ENCODE data around the gene HTR3A.
"Not testable (repeated sequence)": the region's sequence is repeated elsewhere in the genome, so short reads cannot be mapped to it uniquely, and the experiment has no call there.

The HTR3A gene

DNA sequence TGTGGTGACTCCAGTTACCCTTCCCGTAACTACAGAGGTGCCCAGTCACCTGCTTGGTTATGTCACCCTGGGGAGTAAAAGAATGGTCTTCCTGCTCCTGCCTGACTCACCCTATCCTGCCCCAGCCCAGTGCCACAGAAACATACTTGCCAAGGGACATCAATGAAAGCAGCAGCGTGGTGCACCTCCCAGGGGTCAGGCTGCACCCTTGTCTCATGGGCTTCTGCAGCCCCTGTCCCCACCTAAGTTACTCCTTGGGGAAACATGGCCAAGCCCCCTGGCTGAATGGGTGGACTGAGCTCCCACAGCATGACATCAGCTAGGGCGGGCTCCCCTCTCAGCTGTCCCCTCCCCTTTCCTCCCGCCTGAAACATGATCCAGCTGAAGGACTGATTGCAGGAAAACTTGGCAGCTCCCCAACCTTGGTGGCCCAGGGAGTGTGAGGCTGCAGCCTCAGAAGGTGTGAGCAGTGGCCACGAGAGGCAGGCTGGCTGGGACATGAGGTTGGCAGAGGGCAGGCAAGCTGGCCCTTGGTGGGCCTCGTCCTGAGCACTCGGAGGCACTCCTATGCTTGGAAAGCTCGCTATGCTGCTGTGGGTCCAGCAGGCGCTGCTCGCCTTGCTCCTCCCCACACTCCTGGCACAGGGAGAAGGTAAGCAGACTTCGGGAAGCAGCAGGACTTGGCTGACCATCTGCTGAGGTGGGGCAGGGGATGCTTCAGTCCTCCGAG lies at the start of gene HTR3A:
HTR3A (plus strand) TSS at position 368 of the 730 bp plus-strand sequence; CDS start at position 586, 218 bp downstream.
- DNase-seq (ENCODE audit: low spot score) = peak; percentile 78

DNA sequence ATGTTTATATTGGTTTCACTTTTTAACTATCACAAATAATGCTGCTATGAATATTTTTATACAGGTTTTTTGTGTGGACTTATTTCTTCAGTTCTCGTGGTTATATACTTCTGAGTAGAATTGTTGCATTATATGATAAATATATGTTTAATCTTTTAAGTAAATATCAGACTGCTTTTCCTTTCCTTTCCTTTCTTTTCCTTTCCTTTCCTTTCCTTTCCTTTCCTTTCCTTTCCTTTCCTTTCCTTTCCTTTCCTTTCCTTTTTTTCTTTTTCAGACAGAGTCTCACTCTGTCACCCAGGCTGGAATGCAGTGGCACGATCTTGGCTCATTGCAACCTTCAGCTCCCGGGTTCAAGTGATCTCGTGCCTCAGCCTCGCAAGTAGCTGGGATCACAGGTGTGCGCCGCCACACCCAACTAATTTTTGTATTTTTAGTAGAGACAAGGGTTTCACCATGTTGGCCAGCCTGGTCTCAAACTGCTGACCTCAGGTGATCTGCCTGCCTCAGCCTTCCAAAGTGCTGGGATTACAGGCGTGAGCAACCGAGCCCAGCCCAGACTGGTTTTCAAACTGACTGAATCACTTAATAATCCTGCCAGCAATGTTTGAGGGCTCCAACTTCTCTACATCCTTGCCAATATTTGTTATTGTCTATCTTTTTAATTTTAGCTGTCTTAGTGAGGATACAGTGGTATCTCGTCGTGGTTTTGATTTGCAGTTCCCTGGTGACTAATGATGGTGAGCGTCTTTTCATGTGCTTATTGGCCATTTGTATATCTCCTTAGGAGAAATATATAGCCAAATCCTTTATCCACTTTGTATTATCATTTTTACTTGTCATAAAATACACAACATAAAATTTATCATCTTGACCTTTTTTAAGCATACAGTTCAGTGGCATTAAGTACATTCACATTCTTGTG lies 48.4 kb upstream of the HTR3A start:
- no peak for DNase-seq (ENCODE audit: low spot score)

DNA sequence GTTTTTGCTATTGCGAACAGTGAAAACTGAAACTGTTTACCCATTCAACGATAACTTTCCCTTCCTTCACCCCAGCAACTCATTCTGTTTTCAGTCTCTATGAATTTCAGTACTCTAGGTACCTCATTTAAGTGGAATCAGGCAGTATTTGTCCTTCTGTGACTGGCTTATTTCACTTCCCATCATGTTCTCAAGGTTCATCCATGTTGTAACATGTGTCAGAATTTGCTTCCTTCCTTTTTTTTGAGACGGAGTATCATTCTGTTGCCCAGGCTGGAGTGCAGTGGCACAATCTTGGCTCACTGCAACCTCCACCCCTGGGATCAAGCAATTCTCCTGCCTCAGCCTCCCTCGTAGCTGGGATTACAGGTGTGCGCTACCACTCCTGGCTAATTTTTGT lies 46.6 kb upstream of the HTR3A start:
- DNase-seq (ENCODE audit: low spot score) = no peak

DNA sequence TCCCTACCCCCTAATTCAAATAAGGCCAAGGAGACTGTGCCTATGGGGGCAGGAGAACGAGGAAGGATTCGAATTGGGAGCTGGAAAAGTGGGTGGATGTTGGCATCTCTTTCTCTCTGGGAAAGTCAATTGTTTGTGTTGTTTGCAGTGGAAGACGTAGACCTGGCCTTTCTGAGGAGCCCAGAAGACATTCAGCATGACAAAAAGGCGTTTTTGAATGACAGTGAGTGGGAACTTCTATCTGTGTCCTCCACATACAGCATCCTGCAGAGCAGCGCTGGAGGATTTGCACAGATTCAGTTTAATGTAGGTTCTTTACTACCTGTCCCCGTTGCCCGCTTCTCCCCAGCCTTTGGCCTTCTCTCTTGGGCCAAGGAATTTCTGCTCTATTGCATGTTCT lies 42.1 kb upstream of the HTR3A start:
- peak; percentile 29 for DNase-seq (ENCODE audit: low spot score)

DNA sequence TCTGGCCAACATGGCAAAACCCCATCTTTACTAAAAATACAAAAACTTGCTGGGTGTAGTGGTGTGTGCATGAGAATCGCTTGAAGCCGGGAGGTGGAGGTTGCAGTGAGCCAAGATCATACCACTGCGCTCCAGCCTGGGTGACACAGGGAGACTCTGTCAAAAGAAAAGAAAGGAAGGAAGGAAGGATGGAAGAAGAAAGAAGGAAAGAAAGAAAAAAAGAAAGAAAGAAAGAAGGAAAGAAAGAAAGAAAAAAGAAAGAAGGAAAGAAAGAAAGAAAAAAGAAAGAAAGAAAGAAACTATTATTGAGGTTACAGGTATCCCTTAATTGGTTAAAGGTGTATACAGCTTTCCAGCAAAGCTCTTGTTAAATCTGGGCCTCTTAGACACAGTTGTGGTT lies 40.7 kb upstream of the HTR3A start:
- not testable (repeated sequence) for DNase-seq (ENCODE audit: low spot score)

DNA sequence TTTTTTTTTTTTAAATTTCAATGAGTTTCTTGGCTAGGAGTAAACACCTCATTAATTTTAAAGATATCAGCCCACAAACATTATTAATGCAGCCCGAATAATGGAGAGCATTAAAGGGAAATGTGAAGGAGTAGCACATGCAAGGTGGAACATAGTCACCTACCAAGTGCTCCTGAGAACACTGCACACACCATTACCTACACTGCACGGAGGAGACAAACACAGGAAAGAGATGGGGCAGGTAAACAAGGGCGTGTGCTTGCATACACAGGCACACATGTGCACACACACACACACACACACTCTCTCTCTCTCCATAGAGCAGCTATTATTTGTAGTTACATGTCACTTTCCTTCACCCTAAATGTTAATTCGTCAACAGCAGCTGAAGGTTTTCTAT lies 40.1 kb upstream of the HTR3A start:
- DNase-seq (ENCODE audit: low spot score) = no peak

DNA sequence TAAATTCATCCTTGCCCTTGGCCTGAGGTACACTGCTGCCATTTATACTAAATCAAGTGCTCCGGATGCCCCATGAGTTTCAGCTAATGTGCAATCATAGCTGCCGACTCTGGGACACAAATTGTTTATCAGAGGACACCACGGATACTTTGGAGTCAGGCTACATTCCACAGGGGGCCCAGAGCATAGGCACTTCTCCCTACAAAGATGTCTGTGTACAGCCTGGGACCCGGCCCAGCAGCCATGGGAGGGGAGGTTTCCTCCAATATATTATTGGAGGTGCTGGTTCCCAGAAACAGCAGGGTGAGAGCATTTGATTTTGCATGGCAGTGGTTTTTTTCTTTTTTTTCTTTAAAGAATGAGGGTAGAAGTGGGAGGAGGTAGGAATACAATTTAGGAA lies 39.0 kb upstream of the HTR3A start:
- no peak for DNase-seq (ENCODE audit: low spot score)

DNA sequence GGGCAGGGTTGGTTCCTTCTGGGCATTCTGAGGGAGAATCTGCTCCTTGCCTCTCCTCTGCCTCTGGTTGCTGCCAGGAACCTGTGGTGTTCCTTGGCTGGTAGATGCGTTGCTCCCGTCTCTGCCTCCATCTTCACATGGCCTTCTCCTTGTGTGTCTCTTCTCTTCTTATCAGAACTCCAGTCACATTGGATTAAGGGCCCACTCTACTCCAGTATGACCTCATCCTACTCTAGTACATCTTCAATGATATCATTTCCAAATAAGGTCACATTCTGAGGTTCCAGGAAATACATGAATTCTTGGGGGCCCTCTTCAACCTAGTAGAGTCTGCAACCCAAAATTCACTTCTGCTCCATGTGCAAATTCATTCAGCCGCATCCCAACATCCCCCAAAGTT lies 37.0 kb upstream of the HTR3A start:
- no peak for DNase-seq (ENCODE audit: low spot score)

DNA sequence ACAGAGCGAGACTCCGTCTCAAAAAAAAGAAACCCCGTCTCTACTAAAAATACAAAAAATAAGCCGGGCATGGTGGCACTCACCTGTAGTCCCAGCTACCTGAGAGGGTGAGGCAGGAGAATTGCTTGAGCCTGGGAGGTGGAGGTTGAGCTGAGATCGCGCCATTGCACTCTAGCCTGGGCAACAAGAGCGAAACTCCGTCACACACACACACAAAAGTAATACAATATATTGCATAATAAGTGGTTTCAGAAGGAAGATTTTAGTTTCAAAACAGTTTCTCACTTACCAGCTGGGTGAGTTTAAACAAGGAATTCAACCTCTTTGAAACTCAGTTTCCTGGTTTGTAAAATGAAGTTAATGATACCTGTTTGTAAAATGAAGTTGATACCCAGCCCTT lies 32.7 kb upstream of the HTR3A start:
- DNase-seq (ENCODE audit: low spot score) = no peak

DNA sequence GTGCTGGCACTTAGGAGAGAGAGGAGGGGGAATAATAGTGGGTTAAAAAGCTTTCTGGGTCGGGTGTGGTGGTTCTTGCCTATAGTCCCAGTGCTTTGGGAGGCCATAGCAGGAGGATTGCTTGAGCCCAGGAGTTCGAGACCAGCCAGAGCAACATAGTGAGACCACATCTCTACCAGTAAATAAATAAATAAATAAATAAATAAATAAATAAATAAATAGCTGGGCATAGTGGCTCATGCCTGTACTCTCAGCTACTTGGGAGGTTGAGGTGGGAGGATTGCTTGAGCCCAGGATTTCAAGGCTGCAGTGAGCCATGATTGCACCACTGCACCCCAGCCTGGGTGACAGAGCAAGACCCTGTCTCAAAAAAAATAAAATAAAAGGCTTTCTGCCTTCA lies 28.7 kb upstream of the HTR3A start:
- DNase-seq (ENCODE audit: low spot score) = not testable (repeated sequence)

DNA sequence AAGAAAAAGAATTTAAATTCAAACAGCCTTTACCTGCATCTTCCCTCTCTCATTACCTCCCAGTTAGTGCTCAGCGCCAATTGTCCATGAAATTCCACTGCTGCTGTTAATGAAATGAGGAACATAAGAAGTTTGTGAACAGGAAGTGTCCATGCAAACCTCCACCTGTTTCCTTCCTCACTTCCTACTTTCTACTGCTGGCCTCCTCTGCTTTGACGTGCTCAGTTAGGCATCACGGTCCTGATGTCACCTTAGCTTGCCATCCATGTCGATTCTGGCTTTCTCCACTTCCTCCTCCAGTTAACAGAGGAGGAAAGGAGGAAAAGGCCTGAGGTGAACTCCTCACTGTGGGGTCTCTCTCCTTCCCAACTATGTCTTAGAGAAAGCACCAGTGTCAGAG lies 26.9 kb upstream of the HTR3A start:
- no peak for DNase-seq (ENCODE audit: low spot score)

DNA sequence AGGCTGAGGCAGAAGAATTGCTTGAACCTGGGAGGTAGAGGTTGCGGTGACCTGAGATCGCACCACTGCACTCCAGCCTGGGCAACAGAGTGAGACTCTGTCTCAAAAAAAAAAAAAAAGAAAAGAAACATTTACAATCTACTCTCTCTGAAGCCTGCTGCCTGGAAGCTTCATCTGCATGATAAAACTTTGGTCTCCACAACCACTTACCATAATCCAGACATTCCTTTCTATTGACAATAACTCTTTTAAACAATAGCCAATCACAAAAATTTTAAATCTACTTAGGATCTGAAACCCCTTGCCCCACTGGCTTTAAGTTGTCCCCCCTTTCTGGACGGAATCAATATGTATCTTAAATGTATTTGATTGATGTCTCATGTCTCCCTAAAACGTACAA lies 25.0 kb upstream of the HTR3A start:
- no peak for DNase-seq (ENCODE audit: low spot score)

DNA sequence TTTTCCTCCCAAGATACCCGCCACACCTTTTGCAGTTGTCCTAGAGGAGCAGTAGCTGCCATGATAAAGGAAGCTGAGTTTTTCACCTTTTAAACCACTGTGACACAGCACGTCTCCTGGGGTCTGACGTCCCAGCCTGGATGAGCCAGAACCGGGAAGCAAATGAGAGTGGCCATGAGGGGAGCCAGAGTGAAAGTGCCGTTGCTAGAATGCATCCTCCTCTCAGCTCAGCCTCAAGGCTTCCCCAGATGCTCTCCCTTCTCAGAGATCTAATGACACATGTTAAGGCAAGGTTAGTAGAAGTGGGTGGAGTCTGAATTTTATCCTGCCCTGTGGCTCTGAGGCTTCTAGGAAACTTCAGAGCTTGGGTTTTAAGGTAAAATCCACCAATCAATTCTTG lies 23.4 kb upstream of the HTR3A start:
- no peak for DNase-seq (ENCODE audit: low spot score)

DNA sequence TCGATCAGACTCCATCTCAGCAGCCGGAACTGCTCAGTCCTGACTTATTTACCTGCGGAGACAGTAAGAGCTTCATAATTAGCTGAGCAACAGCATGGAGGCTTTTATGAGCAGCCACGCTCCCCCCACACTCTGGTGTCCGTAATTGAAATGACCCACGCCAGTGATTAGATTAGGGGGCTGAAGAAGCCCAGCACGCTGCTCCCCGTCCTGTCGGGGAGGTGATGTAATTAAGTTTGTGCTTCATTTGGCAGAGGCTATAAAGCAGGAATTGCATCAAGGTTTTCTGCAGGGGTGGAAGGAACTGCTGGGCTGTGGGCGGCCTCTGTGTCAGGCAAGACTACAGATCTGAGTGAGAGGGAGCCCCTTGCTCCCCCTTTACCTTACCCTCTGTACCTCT lies 22.8 kb upstream of the HTR3A start:
- DNase-seq (ENCODE audit: low spot score) = no peak

DNA sequence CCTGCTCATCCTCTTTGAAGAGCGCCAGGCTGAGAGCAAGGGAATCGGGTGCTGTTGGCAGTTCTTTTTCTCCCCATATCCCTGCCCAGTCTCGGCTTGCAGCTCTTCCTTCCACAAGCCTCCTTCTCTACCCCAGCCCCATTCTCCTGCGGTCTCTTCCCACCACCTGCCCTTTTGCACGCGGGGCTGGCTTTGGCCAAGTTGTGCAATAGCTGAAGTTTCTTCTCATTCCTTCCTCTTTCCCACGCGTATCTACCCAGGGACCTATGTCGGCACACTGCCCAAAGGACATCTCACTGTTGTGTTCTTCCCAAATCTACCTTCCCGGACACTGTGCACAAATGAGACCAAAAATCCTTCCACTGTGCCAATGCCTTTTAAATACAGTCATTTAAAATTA lies 22.3 kb upstream of the HTR3A start:
- DNase-seq (ENCODE audit: low spot score) = no peak

DNA sequence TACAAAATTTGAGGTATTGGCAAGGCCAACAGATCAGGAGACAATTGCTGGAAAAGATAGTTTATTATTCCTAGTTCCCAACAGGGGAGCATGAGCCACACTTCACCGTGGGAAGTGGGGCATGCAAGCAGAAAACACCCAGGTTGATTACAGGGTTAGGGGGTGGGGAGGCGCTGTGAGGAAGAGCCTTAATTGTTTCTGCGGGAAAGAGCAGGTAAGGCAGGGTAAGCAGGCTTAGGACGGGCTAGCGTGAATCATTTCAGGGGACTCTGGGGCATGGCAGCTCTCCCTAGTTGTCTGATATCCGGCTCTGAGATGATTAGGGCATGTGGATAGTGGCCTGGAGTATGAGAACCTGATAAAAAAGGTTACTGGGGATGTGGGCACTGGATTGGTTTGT lies 20.7 kb upstream of the HTR3A start:
- DNase-seq (ENCODE audit: low spot score) = no peak

DNA sequence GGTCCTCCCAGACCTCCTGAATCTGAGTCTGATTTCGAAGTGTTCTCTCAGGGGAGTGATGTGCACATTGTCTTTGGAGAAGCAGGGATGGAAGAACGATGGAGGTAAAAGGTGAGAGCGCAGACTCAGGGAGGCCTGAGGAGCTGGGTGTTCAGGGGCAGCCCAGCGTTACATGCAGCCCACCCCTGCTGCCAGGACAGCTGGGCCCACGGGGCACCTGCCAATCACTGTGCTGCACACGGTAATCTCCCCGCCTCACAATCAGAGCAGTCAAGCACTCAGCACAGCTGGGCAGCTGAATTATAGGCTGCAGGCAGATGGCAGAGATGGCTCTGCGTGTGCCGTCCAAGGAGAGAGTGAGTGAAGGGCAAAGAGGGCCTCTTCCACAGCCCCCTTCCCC lies 17.9 kb upstream of the HTR3A start:
- DNase-seq (ENCODE audit: low spot score) = no peak

DNA sequence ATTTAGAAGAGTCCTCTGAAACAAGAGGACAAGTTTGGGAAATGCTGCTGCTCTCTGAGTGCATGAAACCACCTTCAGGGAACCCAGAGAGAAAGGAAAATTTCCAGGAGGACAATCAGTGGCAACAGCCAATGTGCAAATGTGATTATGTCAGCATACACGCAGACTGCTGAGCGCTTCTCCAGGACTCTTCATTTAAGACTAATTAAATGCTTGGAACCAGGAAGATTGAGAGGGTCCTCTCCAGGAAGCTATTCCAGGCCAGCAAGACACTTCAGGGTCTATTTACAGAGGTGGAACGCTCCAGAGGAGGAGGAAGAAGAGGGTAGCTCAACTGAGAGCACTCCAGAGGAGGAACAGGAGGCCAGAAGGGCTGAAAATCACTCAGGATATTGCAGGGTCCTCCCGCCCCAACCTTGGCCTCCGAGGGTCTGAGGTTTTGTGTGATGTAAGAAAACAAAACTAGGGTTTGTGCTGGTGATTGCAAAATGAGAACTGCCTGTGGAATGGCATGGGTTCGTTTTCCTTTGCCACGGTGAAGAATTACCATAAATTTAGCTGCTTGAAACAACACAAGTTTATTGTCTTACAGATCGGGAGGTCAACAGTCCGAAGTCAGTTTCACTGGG lies 14.1 kb upstream of the HTR3A start:
- DNase-seq (ENCODE audit: low spot score) = no peak

DNA sequence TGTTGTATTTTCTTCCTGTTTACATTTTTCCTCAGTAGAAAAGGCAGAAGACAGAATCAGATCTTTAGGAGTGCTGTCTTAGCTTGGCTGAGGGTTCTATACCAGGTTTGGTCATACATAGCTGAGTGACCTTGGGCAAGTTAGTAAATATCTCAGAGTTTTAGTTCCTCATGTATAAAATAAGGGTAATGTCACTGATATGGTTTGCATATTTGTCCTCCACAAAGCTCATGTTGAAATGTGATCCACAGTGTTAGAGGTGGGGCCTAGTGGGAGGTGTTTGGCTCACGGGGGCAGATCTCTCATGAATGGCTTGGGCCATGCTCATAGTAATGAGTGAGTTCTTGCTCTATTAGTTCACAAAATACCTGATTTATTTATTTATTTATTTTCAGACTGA lies 7.5 kb upstream of the HTR3A start:
- DNase-seq (ENCODE audit: low spot score) = no peak

DNA sequence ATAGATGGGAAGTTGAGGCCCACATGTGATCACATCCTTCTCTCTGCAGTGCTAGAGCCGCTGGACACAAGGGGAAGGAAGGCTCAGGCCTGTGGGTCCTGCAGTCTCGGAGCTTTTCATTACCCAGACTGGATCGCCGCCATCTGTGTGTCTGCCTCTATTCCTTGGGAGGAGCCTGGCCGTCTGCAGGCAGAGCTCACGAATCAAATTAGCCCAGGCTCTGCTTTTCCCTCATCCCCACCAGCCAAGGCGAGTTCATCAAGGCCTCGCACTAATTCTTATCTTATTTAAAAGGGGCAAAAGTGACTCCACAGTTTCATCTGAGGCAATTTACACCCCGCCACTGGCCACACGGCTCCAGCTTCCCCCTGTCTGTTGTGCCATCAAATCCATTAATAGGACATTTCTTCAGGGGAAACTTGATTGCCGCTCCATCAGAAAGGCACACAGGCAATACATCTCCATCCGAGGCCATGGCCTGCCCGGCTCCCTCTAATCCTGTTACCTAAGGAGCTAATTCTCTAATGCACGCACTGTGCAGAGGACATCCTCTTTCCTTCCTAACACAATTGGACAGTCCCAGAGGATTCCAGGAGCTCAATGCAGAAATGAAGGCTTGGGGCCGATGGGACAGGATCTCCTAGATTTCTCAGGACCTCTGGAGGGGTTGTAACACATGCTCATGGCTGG lies 3.3 kb upstream of the HTR3A start:
- DNase-seq (ENCODE audit: low spot score) = no peak

DNA sequence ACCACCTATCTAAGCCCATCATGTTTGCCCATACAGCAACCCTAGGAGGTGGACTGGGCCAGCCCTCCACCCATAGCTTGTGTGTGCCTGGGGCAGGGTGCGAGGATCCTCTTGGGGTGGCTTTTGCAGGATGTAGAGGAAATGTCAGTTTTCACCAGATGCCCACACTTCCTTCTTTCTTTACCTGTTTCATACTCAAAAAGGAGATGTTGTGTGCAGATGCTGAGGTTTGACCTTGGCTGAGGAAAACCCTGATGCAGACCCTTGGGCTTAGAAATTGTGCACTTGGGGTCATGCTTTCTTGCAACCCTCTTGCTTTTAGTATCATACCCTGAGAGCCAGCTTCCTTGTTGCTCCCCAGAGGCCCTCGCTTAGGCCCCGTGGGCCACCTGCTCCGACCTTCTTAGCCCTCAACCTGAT lies 2.2 kb downstream of the HTR3A start:
- DNase-seq (ENCODE audit: low spot score) = no peak

DNA sequence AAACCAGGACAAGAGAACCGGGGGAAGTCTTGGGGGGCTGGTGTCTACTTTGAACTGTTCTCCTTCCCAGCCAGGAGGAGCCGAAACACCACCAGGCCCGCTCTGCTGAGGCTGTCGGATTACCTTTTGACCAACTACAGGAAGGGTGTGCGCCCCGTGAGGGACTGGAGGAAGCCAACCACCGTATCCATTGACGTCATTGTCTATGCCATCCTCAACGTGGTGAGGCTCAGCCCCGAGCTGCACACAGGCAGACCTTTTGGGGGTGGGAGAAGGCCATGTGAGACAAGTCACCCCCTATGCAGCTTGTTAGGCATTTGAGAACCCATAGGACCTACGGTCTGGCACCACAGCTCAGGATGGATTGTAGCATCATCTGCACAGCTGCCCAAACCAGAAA lies 2.8 kb downstream of the HTR3A start:
- DNase-seq (ENCODE audit: low spot score) = no peak
